Iris pigment epithelial cell (primary cell): ENCODE results near the gene FBLN2.

Source experiments
- DNase-seq: peaks from one replicate; pipeline ENCODE4 v3.0.0-alpha.2; 2011; ENCODE audit warnings: low read depth

FBLN2 gene

DNA sequence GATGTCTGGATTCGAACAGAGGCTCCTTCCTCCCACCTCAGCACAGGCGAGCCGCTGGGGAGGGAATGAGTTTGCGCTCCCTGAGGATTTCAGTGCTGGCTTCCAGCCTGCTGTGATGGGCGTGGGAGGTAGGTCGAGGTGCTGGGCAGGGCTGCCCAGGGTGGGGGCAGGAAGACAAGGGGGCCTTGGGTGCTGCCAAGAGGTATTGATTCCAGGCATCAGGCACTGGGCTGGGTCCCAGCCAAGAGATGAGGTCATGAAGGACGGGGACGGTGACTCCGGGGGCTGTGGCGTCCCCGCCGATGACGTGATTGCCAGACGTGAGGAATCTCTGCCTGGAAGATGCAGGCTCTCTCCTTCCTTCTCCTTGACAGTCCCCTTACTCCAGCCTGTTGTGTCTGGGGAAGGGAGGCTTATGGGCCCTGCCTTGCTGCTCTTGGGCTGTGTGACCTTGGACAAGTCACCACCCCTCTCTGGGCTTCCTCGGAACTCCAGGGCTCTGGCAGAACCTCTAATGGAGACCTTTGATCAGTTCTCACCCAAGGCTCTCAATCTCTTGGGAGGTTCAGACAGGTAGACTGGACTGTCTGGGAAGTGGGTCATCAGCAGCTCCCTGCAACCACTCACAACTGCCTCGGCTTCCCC, 116.8 kb downstream of the FBLN2 start:
- DNase-seq: no peak

DNA sequence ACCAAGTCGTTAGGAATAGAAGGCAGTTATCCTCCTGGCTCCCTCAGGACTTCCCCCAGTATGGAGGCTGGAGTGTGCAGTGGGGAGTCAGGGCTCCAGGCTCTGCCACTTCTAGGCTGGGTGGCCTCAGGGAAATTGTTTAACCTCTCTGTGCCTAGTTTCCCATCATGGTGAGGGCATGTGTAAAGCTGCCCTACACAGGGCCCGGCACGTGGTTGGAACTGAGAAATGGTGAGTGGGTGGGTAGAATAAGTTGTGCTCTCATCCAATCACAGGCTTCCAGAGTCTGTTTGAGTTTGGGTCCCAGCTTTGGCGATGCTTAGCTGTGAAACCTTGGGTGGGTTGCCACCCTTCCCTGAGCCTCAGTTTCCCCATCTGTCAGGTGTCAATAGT, 117.3 kb downstream of the FBLN2 start:
- no peak for DNase-seq

DNA sequence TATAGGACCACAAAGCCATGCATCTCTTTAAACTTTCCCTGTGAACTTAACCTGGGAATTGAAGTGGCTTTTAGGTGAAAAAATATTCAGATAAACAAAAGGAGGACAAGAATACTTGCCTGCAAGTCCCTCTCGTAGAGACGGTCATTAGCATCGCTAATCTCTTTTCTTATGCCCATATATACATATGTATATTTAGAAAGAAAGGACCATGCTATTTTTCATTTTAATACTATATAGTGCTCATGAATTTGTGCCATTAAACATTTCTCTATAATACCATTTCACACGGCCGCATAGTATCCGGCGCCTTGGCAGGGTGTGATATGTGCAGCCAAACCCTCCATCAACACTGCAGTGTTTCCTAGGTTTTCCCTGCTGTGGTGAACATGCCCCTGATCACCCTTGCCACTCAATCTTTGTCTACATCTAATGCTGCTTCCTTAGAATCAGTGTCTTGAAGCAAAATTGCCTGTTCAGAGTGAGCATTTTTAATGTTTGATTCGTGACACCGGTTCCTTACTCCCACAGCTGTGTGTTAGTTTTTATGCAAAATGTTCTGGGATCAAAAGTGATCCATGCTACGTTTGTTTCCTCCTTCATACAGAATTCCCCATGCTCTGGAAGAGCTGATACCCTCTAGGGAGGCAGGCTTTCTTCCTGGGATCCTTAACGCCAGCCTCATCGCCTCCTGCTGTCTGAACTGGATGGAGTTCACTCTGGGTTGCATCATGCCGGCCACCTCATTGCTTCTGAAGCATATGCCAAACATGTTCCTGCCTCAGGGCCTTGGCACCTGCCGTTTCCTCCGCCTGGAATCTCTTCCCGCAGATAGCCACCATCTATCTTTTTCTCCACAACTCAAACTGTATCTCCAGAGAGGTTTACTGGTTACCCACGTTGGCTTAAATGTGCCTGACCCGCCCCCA, 118.1 kb downstream of the FBLN2 start:
- DNase-seq: no peak

DNA sequence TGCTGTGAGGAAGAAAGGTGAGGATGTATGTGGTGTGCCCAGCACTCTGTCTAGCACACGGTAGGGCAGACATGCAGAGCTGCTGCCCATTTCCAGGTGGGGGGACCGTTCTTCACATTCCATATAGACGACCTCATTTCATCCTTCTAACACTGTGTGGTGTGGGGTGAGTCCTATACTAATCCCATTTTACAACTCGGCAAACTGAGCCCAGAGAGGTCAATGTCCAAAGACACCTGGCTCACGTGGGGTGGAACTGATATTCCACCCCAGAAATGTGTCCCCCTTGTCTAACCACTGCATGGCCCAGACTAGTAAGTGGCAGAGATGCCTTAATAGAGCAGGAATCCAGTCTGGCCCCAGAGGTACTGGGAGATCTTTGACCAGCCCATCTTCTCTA, 119.2 kb downstream of the FBLN2 start:
- no peak for DNase-seq

DNA sequence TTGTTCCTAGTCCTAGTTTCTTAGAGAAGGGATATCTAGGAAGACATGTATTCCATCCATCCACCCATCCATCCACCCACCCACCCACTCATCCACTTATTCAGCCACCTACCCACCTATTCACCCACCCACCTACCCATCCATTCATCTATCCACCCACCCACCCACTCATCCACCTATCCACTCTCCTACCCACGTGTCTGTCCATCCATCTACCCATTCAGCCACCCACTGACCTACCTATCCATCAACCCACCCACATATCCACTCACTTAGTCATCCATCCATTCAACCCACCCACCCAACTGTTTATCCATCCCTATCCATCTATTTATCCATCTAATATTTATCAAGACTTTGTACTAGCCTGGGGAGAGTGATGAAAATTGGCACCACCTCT, 120.5 kb downstream of the FBLN2 start:
- no peak for DNase-seq

DNA sequence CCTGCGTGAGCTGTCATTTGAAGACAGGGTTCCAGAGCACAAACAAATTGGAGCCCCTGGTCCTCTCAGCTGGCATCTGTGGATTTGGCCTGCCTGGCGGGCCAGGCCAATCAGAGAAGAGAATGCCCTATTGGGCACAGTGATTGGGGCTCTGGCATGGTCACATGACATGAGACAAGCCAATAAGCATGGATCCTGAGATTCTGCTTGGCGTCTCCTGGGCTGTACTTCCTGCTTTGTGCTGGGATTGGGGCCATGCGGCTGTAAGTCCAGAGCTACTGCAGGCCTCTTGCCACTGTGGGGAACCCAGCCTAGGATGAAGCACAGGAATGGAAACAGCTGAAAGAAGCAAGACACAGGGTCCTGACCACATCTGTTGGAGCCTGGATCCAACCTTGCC, 121.4 kb downstream of the FBLN2 start:
- no peak for DNase-seq

DNA sequence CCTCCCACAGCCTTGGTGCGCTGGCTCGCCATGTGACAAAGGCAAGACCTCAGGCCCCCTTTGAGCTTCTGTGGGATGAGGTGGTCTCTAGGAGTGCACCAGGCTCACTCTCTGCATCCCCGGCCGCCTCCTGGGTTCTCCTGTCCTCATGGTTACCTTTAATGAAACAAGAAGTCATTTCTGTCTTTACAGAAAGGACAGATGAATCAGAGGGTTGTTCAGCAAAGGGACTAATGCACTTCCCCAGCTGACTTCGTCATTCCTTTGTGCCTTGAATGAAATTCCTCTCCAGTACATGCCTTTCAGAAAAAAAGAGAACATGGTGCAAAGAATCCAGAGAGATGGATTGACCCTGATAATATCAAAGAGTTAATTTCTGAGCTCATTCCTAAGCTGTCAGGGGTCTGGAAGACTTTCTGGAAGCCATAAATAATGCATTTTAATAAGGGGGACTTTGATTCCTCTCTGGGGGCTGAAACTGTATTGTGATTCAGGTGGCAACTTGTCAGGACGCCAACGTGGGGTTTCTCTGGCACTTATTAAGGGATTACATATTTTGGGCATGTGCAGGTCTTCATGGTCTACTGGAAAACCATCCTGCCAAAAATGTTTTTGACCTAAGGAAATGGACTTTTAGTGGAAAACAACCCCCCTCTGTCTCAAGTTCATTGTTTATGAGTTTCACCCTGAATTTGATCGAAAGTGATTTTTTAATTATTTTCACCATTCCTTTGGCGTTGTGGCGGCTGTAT, 122.7 kb downstream of the FBLN2 start:
- no peak for DNase-seq

DNA sequence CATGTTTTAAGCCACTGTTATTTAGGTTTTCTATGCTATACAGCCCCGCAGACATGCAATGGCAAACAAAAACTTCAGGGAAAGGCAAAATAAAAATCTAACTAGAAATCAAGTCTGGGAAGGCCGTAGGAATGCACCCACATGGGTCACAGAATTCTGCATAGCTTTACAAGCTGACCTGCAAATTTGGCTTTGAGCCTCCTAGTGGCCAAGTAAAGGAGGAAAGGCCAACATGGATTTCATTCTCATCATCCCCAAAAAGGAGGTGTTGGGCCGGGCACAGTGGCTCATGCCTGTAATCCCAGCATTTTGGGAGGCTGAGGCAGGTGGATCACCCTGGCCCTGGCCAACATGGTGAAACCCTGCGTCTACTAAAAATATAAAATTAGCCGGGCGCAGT, 124.3 kb downstream of the FBLN2 start:
- no peak for DNase-seq

DNA sequence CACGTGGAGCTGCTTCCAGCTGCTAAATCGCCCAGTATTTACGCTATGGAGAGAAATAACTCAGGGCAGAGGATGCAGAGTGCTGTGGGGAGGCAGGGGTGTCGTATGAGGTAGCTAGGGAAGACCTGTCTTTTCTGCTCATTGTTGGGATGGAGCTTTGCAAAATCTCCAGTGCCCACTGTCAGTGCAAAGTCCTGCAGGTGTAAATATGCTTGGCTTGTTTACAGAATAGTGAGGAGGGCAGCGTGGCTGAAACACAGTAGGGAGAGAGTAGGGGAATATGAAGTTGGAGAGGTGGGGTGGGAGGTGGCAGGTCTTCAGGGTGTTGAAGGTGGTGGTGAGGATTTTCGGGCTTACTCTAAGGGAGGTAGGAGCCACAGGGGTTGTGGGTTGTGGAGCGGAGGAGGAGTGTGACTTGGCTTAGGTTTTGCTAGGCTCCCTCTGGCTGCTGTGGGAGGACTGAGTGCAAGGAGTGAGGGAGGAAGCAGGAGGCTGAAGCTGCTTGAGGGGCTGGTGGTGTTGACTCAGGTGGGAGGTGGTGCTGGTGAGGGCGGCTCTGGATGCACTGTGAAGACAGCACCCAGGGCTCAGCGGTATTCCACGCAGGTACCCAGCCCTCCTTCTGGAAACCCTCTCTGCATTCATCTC, 125.7 kb downstream of the FBLN2 start:
- no peak for DNase-seq

DNA sequence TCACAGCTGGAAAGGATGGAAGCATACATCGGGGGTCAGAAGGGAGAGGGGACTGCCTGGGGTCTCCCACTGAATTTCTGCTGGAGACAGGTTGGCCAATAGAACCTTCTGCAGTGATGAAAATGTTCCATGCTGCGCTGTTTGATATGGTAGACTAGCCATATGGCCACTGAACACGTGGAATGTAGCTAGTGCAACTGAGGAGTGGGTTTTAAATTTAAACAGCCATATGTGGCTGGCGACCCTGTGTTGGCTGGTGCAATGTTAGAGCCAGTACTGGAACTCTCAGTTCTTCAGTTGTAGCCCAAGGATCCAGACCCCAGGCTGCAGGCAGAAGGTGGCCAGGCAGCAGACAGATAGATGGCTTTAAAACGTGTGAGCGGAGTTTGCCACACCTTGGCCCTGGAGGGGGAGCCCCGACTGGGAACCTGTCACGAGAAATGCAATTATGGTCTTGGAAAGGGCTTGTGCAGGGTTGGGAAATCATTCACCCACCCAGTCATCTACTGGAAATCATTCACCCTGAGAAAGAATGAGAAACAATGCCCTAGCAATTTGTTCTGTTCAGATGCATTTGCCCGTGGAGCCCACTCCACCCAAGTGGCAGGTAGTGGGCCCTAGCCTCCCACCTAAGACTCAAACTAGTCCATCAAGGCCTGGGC, 127.6 kb downstream of the FBLN2 start:
- DNase-seq: no peak

DNA sequence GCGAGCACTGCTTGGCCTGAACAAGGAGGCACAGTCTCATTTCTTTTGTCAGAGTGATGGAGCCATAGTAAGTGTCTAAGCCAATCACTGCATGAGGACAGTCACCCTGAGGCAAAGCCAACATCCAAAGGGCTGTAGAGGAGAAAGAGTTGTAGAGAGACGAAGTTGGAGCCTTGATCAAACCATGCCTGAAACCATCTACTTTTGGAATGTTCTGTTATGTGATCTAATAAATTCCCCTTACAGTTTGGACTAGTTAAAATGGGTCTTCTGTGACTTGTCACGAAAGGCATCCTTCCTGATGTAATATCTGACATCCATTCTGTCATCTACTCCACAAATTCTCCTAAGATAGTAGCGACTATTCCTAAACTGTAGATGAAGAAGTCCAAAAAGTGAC, 128.3 kb downstream of the FBLN2 start:
- no peak for DNase-seq

DNA sequence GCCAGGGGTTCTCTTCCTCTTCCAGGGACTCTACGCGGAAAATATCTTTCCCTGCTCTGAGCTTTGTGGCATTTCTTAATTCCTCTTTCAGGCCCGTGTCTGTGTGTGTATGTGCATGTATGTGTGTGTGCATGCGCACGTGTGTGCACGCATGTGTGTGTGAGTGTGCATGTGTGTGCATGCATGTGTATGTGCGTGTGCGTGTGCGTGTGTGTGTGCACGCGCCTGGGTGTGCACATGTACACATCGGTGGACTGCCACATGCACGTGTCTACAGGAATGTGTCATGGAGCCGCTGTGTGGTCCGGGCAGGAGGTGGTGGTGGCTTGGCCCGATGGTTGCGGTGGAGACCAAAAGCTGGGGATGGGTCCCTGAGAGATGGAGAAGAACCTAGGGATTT, 133.0 kb downstream of the FBLN2 start:
- DNase-seq: no peak

DNA sequence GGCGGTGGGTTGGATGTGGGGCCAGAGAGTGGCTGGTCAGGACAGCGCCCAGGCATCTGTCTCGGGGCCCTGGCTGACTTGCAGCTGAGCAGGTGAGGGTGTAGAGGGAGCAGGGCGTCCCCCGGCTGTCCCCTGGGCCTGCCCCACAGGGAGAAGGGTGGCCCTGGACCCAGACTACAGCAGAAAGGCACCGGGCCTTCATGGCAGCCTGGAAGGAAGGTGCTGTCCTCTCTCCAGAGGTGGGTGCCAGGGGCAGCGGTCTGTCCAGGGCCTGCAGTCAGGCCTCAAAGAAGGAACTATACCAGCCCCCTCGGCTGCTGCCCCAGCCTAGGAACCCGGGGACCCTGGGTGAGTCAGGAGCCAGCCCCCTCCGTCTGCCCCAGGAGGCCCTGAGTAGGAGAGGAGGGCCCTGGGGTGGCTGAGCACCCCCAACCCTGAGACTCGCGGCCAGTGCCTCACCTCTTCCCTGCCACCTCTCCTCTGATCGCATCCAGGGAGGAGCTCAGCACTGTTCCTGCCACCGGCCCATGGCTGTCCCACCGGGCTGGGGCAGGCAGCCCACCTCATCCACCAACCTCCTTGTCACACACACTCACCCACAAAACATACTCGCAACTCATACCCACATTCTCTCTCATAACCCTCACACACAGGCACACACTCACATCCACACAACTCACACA, 133.5 kb downstream of the FBLN2 start:
- no peak for DNase-seq

DNA sequence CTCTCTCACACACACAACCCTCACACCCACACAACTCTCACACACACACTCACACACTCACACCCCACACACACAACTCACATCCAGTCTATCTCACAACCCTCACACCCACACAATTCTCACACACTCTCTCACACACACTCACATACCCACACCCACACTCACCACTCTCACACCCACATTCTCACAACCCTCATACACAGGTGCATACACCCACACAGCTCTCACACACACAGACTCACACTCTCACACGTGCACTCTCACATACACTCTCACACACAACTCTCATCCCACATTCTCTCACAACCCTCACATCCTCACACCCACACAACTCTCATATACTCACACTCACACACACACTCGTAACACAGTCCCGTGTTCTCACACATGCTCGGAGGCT, 134.4 kb downstream of the FBLN2 start:
- DNase-seq: no peak

DNA sequence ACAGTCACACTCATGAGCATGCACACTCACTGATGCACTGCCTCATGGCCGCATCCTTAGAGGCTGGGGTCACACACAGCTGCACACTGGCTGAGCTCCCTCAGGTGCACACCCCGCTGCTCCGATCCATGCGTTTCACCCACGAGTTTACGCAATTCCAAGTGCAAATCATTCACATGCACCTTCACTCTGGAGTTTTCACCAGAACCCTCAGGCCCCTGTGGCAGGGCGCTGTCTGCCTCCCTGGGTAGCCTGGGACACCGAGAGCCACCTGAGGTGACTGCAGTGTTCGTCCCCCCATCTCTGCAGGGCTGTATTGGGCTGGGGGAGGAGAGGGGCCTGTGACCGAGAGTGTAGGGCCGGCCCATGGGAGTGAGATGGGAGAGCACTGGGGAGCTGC, 134.8 kb downstream of the FBLN2 start:
- no peak for DNase-seq

DNA sequence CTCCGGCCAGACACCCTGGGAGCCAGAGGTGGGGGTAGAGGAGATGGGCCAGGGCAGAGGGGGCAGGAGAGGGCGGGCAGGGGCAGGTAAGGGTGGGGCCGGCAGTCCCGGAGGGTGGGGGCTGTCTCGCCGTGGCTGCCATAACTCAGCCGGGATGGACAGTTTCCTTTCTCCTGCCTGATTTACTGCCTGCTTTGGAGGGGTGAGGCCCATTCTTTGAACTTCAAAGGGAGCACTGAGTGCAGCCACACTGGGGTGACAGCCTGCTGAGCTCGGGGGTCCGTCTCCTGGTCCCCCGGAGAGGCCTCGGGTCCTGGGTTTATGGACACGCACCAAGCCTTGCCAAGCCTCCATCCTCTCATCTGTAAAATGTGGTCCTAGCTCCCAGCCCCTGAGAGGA, 135.4 kb downstream of the FBLN2 start:
- no peak for DNase-seq

DNA sequence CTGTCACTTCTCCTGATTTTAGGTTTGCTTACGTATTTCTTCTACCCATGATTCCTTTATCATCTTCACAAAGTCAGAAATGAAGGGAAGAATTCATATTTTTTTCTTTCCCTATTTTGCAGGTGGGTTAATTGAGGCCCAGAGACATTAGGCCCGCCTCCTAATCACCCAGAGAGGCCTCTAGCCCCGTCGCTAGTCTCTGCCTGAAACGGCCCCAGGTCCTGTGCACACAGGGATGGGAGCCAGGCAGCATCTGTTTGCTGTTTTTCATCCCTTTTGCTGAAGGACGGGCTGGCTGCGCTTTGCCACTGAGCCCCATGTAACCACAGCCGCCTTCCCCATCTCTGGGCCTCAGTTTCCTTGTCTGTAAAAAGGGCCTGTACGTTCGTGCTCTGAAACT, 135.9 kb downstream of the FBLN2 start:
- no peak for DNase-seq

DNA sequence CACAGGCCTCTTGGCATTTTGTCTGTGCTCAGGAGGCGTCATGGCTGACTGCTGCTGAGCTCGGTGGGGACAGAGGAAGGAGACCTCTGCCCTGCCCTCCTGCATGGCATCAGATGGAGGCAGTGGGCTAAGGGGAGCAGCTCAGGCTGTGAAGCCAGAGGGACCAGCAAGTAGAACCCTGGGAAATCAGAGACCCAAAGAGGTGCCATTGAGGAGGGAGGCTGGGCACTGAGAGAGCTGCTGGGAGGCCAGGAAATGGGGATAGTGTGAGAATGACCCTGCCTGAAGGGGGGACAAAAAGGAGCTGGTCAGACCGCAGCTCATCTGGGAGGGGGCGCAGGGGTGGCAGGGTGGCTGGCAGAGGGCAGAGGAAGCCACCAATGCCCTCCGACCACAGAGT, 136.8 kb downstream of the FBLN2 start:
- no peak for DNase-seq

DNA sequence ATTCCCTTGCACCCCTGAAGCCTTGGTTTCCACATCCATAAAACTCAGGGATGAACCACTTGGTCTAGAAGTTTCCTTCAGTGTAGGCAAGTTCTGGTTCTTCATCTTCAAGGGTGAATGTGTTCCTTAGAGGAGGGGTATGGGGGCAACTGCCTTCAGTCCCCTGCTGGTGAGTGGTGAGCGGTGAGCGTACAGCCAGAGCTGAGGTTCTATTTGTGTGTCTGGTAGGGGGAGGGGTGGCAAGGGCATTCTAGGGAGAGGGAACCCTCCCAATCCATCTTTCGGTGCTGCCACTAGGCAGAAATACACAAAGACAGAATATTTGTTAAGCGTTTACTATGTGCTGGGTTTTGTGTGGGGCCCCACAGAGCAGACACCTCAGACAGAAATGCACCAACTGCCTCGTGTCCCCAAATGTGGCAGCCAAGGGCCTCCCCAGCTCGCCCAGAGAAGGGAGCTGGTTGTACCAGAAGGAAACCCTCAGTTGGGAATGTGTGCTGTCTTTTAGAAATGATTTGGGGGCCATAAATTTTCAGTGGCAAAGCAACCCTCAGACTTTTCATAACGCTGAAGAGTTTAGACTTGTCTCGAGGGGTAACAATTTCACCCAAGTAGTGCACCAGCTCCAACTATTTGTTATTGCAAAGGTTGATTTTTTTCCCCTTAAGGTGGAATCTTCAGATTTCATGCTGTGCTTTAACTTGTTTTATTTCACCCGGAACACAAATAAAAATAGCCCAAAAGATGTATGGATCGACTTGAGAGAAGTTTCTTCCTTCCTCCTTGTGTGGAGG, 137.6 kb downstream of the FBLN2 start:
- no peak for DNase-seq

DNA sequence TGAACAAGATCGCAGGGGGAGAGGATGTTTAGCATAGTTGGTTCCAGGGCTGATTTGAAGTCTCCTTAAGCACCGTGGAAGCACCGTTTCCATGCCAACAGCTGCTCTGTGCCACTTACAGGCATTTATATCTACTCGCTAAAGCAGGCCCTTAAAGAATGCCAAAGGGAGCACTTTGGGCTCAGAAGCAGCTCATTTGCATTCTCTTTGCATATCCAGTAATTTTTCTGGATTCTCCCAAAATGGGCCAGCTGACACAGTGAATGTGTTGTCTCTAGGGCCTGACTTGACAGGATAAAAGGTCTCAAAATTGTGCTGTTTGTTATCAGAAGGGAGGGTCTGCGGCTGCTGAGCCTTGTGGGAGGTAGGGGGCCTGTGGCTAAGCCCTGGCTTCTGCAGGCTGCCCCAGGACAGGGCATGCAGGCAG, 138.6 kb downstream of the FBLN2 start:
- no peak for DNase-seq
